Endothelial cell of umbilical vein (primary cell): ENCODE data around the gene SPHK2. TPM values are rescaled to one million over a fixed set of nuclear protein-coding genes. Genes with fewer than 3 reads are reported as not detected.

Source experiments
- BruUV-seq: library from RNA; stranded (reverse); fragments of 400-500 nt; replicated peaks from 2 replicates; lab custom pipeline; 2021; lab: Mats Ljungman, UMichigan
- CTCF ChIA-PET: fragments of 300-600, 350-600 bp; sonication (Branson Sonifier 250); formaldehyde crosslinking; loops from one replicate; lab custom pipeline; 2021; ENCODE audit warnings: antibody characterized with exemption, inconsistent platforms; lab: Charles Lee
- POLR2A ChIA-PET: fragments of 300-600, 350-600 bp; sonication (Branson Sonifier 250); formaldehyde crosslinking; loops from one replicate; lab custom pipeline; 2021; ENCODE audit warnings: antibody characterized with exemption, inconsistent platforms; lab: Charles Lee
- DNase-seq: peaks from one replicate; pipeline ENCODE4 v3.0.0-alpha.2; 2011; ENCODE audit warnings: low read depth, low spot score
- FAIRE-seq: peaks from 2 replicates; lab custom pipeline; 2011; peaks lifted over from hg19 to GRCh38; lab: Jason Lieb, UNC
- H2AFZ ChIP-seq: 2 replicates; pipeline ENCODE4 v1.6.0; 2012; ENCODE audit warnings: low read depth, low read length, control low read depth, inconsistent platforms
- H3K27ac ChIP-seq: 2 replicates; pipeline ENCODE4 v1.5.1; 2011; ENCODE audit warnings: low read depth, mild to moderate bottlenecking, control low read depth, low read length, moderate library complexity; ENCODE audit not compliant: insufficient read depth
- H3K27me3 ChIP-seq, 2 experiments: 2 replicates each; pipeline versions ENCODE4 v1.6.0 to v1.6.1; 2011; ENCODE audit warnings: low read length in 2 of 2, mixed read lengths in 1 of 2; ENCODE audit not compliant: control insufficient read depth in 2 of 2, insufficient read depth in 2 of 2
- H3K36me3 ChIP-seq, 2 experiments: 2 replicates in 1 of 2; 3 replicates in 1 of 2; pipeline ENCODE4 v1.5.1; 2011; ENCODE audit warnings: low read length in 2 of 2, mild to moderate bottlenecking in 1 of 2, moderate library complexity in 1 of 2; ENCODE audit not compliant: control insufficient read depth in 2 of 2, insufficient read depth in 2 of 2; ENCODE audit errors: extremely low read depth in 1 of 2
- H3K4me1 ChIP-seq: 3 replicates; pipeline ENCODE4 v1.5.1; 2011; ENCODE audit warnings: mild to moderate bottlenecking, low read length; ENCODE audit not compliant: control insufficient read depth, insufficient read depth; ENCODE audit errors: extremely low read depth
- H3K4me2 ChIP-seq: 2 replicates; pipeline ENCODE4 v1.6.1; 2011; ENCODE audit warnings: low read length, control low read depth, mixed read lengths; ENCODE audit not compliant: insufficient read depth
- H3K4me3 ChIP-seq, 3 experiments: fragments of 200-600 bp in 1 of 3; sonication (generic), shearing (Covaris generic) in 1 of 3; replicated peaks in 1 of 3; 2 replicates each; pipeline ENCODE4 v1.5.1; 2011 to 2016; ENCODE audit warnings: control low read depth in 3 of 3, low read length in 3 of 3, mild to moderate bottlenecking in 2 of 3, inconsistent platforms in 1 of 3, low read depth in 1 of 3, moderate library complexity in 1 of 3; ENCODE audit not compliant: insufficient read depth in 1 of 3
- H3K79me2 ChIP-seq: 2 replicates; pipeline ENCODE4 v1.6.0; 2012; ENCODE audit warnings: low read length, inconsistent platforms; ENCODE audit not compliant: control insufficient read depth, insufficient read depth
- H3K9ac ChIP-seq: replicated peaks from 2 replicates; pipeline ENCODE3; 2011; ENCODE audit warnings: low read length, control low read depth; ENCODE audit not compliant: insufficient read depth; ENCODE audit errors: extremely low read depth
- H3K9me1 ChIP-seq: replicated peaks from 3 replicates; pipeline ENCODE4 v1.6.0; 2011; ENCODE audit warnings: mild to moderate bottlenecking, low read length; ENCODE audit not compliant: control insufficient read depth, insufficient read depth; ENCODE audit errors: extremely low read depth
- H3K9me3 ChIP-seq: replicated peaks from 2 replicates; pipeline ENCODE4 v1.5.1; 2012; ENCODE audit warnings: low read length, inconsistent platforms; ENCODE audit not compliant: control insufficient read depth, insufficient read depth
- H4K20me1 ChIP-seq: replicated peaks from 2 replicates; pipeline ENCODE3; 2011; ENCODE audit warnings: mild to moderate bottlenecking, low read length; ENCODE audit not compliant: control insufficient read depth, insufficient read depth; ENCODE audit errors: extremely low read depth
- EZH2 ChIP-seq: IDR thresholded peaks from 2 replicates; pipeline ENCODE4 v1.6.1; 2012; ENCODE audit warnings: borderline replicate concordance, low read depth, mild to moderate bottlenecking, moderate library complexity, low read length, inconsistent platforms; ENCODE audit not compliant: severe bottlenecking
- FOS ChIP-seq: IDR thresholded peaks from 2 replicates; pipeline ENCODE4 v1.6.1; 2011; ENCODE audit warnings: mild to moderate bottlenecking, low read length, moderate library complexity, borderline replicate concordance; ENCODE audit not compliant: insufficient read depth
- GATA2 ChIP-seq: IDR thresholded peaks from 2 replicates; pipeline ENCODE4 v1.7.0; 2011; ENCODE audit warnings: low read depth, mild to moderate bottlenecking, moderate library complexity, mixed read lengths, low read length; ENCODE audit not compliant: insufficient read length, insufficient read depth
- JUN ChIP-seq: IDR thresholded peaks from 2 replicates; pipeline ENCODE4 v1.6.1; 2011; ENCODE audit warnings: borderline replicate concordance, low read depth; ENCODE audit not compliant: insufficient read length, insufficient read depth
- MYC ChIP-seq: IDR thresholded peaks from one replicate; pipeline ENCODE4 v1.6.1; 2011; ENCODE audit warnings: mild to moderate bottlenecking, low read depth, low read length
- POLR2AphosphoS5 ChIP-seq: IDR thresholded peaks from 2 replicates; pipeline ENCODE4 v1.6.1; 2012; ENCODE audit warnings: low read depth, mild to moderate bottlenecking, control low read depth, low read length, moderate library complexity; ENCODE audit not compliant: insufficient read depth
- dilution Hi-C: fragments of 300-500 bp; cut with MboI; formaldehyde crosslinking; loops from one replicate; pipeline ENCODE4 v1.15.0; 2019; ENCODE audit warnings: low sequenced_read_pairs; ENCODE audit not compliant: extremely low pct_ligation_motif_present
- intact Hi-C: fragments of 100-400 bp; cut with micrococcal nuclease; formaldehyde crosslinking; loops from one replicate; pipeline ENCODE4 v1.10.0; 2022
- polyA plus RNA-seq, 4 experiments: library from polyadenylated mRNA; depleted of rRNA in 3 of 4; stranded (reverse) in 3 of 4; unstranded in 1 of 4; fragments of >200 nt; gene quantifications; 2 replicates each; pipeline versions ENCODE4 v1.2.1 to v1.2.3, GENCODE V29; 2011 to 2012; ENCODE audit warnings: missing spikeins in 1 of 4
- total RNA-seq: library from RNA; stranded (reverse); gene quantifications from 2 replicates; pipeline ENCODE4 v1.2.3, GENCODE V29; 2021
- TF ChIP-seq, protein P1 (sequence below), 2 donors: IDR thresholded peaks; 1 replicate in 1 of 2; 2 replicates in 1 of 2; pipeline ENCODE4 v1.5.1; 2011; ENCODE audit warnings: low read length in 2 of 2, mild to moderate bottlenecking in 2 of 2, moderate library complexity in 2 of 2, control low read depth in 1 of 2, inconsistent platforms in 1 of 2, low read depth in 1 of 2; ENCODE audit not compliant: insufficient read depth in 1 of 2; ENCODE audit errors: extremely low read depth in 1 of 2
- TF ChIP-seq, protein P2 (sequence below): IDR thresholded peaks from 2 replicates; pipeline ENCODE4 v1.6.1; 2011; ENCODE audit not compliant: insufficient read depth, insufficient read length

Gene SPHK2
- total and polyA plus RNA-seq, 2 donors (not counting 3 experiments of a cell fraction or from before 2014, with no cell fraction given) = 20.2 to 31.1 TPM

DNA sequence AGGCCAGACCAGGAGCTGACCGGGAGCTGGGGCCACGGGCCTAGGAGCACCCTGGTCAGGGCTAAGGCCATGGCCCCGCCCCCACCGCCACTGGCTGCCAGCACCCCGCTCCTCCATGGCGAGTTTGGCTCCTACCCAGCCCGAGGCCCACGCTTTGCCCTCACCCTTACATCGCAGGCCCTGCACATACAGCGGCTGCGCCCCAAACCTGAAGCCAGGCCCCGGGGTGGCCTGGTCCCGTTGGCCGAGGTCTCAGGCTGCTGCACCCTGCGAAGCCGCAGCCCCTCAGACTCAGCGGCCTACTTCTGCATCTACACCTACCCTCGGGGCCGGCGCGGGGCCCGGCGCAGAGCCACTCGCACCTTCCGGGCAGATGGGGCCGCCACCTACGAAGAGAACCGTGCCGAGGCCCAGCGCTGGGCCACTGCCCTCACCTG lies 6.6 kb downstream of the SPHK2 start:
- POLR2A ChIA-PET = no interaction called here
- H3K9me3 ChIP-seq = no peaks in the 10 kb centered on the region
- no peaks in the 10 kb centered on the region for H3K27me3 ChIP-seq
- no TSS peak for BruUV-seq
- no peak overlapping the region for H3K4me2 ChIP-seq
- intact Hi-C loops = no loop called here
- peaks cover 16% of the 10 kb centered on the region for H3K4me1 ChIP-seq
- H3K9ac ChIP-seq = no peak overlapping the region
- TF ChIP-seq FOS (no peak), GATA2 (no peak), JUN (no peak), POLR2AphosphoS5 (no peak), EZH2 (no peak), MYC (no peak)
- TF ChIP-seq, protein P1, sequence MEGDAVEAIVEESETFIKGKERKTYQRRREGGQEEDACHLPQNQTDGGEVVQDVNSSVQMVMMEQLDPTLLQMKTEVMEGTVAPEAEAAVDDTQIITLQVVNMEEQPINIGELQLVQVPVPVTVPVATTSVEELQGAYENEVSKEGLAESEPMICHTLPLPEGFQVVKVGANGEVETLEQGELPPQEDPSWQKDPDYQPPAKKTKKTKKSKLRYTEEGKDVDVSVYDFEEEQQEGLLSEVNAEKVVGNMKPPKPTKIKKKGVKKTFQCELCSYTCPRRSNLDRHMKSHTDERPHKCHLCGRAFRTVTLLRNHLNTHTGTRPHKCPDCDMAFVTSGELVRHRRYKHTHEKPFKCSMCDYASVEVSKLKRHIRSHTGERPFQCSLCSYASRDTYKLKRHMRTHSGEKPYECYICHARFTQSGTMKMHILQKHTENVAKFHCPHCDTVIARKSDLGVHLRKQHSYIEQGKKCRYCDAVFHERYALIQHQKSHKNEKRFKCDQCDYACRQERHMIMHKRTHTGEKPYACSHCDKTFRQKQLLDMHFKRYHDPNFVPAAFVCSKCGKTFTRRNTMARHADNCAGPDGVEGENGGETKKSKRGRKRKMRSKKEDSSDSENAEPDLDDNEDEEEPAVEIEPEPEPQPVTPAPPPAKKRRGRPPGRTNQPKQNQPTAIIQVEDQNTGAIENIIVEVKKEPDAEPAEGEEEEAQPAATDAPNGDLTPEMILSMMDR (IDR thresholded peaks at IDR 0.05; ENCODE audit: extremely low read depth in 1 of 2, insufficient read depth in 1 of 2, low read depth in 1 of 2, low read length in 2 of 2) = no peak
- TF ChIP-seq, protein P2, sequence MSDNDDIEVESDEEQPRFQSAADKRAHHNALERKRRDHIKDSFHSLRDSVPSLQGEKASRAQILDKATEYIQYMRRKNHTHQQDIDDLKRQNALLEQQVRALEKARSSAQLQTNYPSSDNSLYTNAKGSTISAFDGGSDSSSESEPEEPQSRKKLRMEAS = no peak
- H2AFZ ChIP-seq = no peak overlapping the region
- no peak for FAIRE-seq
- no peaks in the 10 kb centered on the region for H3K79me2 ChIP-seq
- H4K20me1 ChIP-seq = no peaks in the 10 kb centered on the region
- no peak overlapping the region for H3K4me3 ChIP-seq
- CTCF ChIA-PET = interaction anchor here (0.7 kb wide), 1 partner anchor 37 kb away, joined by 3 read pairs; no protein-coding TSS in a partner anchor
- dilution Hi-C loops = no loop called here
- no peak overlapping the region for H3K27ac ChIP-seq
- peaks cover 0 to 2% of the 10 kb centered on the region in 2 experiments for H3K36me3 ChIP-seq
- DNase-seq = no peak
- H3K9me1 ChIP-seq = no peaks in the 10 kb centered on the region
